Dermis microvascular lymphatic vessel endothelial cell (primary cell): ENCODE data around the gene RPTOR. TPM values are rescaled to one million over a fixed set of nuclear protein-coding genes. Genes with fewer than 3 reads are reported as not detected.

Source experiments
- DNase-seq, 2 donors: peaks; one replicate each; pipeline versions ENCODE4 v3.0.0 to v3.0.0-alpha.2; 2010; ENCODE audit warnings: low read depth in 2 of 2
- total RNA-seq: library from RNA; depleted of rRNA; stranded (reverse); fragments of >200 nt; gene quantifications from 2 replicates; pipeline ENCODE4 v1.2.1, GENCODE V29; 2014

The RPTOR gene
- total RNA-seq, 1 donor from 2014 or later = 10.5 TPM

DNA sequence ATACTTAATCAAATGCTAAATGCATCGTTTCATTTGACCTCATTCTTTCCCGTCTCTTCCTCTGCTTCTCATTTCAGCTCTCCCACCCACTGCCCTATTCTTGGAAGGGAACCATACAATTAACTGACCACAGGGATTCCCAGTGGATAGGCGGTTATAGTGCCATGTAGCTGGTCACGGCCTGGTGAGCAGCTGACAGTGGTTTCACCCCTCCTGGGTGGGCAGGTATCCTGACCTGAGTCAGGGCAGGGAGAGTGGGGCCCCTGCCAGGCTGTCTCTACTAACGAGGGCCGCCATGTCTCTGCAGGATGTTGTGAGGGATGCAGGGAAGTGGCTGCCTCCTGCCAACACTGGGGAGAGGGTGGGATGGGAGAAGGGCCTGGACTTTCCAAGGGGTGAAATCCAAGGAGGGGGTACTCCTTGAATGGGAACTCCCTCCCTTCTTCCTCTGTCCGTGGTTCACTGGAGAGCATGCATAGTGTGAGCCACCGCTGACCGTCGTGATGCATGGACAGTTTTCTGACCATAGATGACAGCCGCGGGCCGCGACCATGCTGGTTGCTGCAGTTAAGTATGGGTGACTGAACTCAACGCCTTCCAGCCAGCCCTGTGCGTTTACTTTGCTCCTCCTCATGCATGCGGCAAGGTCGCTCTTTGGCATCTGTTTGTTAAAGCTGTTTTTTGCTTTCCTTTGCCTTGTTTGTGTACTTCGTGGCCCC lies 95.9 kb downstream of the RPTOR start:
- DNase-seq = no peak

DNA sequence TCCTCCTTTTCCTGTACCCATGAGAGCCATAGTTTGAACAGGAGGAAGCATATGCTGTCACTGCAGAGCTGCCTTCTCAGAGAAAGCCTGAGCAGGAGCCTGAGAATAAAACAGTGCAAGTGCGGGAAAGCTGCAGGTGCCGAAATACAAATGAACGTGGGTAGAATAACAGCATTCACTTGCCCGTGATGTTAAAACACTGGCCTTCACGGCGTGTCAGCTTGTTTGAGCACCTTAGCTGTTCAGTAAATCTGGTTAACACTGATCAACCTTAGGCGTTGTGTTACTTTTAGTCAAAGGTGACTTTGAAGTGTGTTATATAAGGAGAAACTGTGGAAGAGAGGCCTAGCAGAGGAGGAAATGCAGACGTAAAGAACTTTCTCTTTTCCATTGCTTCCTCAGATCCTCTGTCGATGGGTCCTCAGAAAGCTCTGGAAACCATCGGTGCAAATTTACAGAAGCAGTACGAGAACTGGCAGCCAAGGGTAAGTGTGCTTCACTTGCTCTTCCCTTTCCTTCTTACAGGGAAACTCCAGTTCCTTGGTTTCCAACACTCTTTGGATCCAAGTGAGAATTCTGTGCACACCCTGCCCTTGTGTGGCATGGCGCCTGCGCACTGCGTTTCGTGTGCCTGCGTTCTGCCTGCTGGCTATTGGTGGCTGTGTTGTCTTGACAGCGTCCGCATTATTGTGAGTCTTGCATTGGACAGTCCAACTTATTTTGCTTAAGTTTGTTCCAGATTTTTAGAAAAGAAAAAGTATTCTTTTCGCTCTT lies 98.9 kb downstream of the RPTOR start:
- DNase-seq = no peak

DNA sequence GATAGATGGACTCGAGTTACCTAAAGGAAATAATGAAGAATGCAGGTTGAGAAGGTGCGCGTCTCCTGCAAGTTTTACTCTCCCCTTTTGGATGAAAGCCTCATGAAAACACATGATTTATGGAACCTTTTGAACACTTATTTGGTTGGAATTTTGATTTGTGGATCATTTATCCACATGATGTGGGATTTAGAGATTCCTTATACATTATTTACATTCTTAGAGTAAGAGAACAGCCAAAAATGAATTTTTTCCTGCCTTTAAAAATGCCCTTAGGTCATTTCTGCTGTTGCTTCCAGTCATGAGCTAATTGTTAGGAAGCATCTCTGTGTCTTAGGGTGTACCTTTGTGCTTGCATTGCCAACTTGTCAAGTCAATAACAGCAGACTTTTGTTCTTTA lies 99.9 kb downstream of the RPTOR start:
- no peak for DNase-seq

DNA sequence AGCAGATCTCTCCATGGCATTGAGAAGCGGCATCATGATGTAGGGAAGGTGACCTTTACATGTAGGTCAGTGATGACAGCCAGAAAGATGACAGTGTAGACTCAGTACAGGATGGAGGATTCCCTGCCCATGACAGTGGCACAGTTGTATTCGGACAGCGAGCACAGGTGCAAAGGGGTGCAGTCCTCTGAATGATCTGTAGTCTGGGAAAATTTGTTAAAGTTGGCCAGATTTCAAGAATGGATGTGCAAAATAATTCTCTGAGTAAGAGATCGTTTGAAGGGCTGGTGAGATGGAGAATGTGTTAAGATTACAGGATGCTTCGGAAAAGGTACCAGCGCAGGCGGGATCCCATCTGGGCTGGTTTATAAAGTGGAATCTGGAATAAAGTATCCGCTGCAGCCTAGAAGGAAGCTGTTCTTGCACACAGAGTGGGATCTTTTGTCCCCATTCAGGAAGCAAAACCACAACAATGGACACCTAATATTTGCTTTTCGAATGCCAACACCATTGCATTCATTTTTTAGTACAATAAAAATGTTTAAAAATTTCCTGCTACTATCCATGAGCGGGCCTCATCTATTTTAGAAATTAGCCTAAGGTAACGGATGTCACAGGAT lies 101.2 kb downstream of the RPTOR start:
- DNase-seq = peak; percentile 7 to 16

DNA sequence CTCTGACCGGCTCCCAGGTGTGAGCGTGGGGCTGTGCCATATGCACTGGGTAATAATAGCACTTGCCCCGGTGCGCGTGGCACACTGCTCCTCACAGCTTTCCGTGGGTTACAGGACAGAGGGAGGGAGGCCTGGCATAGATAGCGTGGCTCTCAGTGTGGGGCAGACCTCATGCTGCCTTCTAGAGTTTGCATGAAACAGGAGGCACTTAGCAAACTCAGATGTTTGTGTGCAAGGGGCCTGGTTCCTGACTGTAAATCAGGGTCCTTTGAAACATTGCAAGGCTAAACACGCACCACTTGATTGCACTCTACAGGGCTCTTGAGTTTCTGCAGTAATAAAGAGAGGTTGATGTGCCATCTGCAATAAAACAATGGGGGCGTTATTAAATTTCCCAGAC lies 101.7 kb downstream of the RPTOR start:
- no peak for DNase-seq

DNA sequence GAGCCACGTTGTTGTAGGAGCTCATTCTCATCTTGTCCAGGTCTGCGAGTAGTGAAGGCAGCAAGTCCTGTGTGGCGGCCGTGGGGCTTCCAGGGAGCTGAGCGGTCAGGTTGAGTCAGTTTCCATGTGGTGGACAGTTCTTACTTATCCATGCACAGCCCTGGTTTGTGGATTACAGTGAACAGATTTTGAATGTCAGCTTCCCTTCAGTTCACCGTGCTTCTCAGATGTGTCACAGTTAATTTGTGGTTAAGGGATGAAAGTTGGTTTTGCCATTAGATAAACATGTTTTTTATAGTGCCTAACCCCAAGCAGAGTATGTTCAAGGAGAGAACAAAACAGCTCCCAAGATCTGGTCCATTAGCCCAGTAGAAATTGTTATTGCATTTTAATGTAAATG lies 103.1 kb downstream of the RPTOR start:
- no peak for DNase-seq

DNA sequence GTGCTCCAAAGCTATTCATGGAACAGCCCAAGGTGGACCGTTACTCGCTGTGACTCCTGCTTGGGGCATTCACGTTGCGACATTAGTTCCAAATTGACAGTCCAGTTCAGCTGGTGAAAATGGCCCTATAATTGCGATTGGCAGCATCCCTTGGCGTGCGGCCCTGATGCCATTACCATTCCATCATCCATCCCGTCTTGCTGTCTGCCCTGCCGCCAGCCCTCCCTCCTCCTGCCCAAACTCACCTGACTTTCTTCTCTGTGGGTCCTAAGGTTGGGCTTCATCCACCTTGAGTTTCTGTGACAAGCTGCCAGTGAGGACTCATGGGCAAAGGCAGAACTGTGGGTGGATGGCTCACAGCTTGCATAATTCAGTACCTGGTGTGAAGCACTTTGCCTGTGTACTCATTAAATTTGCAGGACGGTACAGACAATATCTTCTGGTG lies 104.6 kb downstream of the RPTOR start:
- no peak for DNase-seq

DNA sequence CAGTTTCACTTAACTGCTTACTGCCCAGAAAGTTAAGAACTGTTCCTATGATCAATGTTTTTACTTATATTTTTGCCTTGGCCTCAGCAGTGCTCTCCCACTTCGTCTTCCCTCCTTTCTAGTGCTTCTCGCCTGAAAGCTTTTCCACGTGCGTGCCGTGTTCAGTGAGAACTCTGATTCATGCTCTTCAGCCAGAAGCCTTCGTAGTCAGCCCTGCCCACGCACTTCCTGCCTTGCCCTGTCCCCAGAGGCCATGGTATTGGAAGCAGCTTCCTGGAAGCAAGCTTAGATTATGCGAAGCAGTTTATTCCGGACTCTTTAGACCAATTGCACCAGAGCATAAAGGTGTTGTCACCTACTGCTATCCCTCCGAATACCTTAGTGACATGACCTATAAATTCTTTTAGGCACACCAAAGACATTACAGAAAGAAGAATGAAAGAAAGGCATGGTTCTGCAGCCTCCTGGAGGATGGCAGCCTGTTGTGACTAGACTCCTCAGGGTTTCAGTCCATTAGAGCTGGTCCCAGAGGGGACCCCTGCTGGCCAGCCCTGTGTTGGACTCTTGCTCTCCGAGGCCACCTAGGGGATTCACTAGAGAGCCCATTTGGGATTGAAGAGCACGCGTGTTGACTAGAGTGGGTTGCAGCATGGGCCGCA lies 105.2 kb downstream of the RPTOR start:
- peak; percentile 24 to 75 for DNase-seq

DNA sequence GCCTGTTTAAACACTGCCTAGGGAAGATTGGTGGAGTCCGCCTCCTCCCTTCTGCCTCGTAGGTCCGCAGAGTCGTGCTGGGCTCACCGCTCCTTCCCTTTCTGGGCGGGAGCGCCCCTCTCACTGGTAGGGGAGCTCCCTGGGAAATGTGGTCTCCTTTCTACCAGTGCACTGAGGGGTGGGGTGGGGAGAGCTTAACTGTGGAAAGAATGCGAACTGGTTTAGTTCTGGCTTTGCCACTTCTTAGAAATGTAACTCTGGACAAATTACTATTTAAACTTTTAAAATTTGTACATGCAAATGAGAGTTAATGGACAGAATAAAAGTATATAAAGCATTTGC lies 105.7 kb downstream of the RPTOR start:
- no peak for DNase-seq

DNA sequence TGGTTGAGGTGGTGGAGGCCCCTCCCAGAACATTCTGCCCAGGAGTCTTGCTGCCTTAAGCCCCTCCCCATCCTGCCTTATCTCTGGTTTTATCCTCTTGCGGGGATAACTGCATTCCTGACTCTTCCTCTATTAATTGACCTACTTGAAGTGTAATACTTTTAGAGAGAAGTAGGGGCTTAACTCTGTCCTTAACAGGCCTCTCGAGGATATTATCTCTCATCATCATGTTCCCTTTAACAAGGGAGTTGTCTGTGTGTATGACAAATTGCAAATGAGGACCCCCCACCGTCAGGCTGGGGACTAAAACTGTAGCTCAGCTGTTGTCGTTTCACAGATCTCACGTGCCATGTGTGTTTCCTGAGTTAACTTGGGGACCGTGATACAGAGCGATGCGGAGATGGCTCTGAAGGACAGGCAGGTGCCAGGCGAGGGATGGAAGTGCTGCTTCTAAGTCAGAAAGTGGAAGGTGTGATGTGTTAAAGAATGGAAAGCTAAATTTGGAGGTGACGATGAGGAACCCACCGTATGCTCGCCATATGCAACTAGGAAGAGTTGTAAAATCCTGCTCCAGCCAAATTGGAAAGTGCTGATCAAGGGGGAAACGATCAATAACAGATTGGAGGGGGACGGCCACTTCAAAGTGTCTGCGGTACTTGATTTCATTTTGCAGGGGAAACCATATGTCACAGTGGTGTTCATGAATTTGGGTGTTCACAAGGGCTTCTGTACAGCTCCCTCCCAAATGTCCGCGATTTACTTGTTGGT lies 106.3 kb downstream of the RPTOR start:
- DNase-seq = no peak

DNA sequence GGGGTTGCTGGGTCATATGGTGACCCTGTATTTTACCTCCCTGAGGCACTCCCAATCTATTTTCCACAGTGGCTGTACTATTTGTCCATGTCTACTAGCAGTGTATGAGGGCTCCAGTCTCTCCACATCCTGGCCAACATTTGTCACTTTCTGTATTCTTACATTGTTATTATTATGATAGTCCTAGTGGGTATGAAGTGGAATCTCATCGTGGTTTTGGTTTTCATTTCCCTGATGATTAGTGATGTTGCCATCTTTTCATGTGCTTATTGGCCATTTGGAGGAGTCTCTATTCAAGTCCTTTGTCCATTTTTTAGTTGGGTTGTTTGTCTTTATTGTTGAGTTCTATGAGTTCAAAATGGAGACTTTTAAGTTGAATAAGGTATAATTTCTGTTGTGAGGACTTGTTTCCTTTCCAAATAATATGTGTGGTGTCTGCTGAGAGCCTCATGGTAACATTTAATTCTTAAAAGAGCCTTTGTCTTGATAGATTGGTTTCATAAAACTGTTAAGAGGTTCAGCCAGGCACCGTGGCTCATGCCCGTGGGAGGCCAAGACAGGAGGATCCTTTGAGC lies 108.2 kb downstream of the RPTOR start:
- no peak for DNase-seq

DNA sequence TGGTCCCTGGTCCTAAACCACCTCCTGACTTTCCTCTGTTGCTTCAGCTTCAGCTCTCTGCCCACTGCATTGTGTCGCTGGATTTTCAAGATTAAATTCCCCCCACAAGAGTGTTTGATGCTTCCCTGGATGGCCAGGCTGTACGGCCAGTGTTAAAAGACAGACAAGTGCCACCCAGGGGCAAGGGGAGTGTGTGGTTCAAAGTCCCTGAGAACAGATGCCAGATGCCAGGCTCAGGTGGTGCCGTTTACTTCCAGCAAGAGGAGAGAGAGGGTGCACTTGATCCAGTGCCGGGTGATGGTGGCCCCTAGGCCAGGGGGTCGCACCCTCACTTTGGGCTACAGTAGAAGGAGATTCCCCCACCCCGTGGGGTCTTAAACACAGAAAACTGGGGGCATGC lies 109.2 kb downstream of the RPTOR start:
- DNase-seq = no peak

DNA sequence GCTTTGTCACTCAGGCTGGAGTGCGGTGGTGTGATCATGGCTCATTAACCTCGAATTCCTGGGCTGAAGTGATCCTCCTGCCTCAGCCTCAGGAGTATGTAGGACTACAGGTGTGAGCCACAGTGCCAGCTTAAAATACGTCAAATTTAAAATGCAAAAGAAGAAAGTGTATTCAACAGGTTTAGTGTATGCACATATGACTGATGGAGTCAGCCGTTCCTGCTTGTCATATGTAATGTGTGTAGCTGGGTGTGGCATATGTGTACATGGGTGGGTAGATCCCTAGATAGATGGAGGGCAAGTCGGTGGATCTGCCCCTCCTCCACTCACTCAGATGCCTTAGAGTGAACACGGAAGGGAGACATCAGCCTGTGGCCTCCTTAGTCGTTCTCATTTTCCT lies 111.0 kb downstream of the RPTOR start:
- no peak for DNase-seq

DNA sequence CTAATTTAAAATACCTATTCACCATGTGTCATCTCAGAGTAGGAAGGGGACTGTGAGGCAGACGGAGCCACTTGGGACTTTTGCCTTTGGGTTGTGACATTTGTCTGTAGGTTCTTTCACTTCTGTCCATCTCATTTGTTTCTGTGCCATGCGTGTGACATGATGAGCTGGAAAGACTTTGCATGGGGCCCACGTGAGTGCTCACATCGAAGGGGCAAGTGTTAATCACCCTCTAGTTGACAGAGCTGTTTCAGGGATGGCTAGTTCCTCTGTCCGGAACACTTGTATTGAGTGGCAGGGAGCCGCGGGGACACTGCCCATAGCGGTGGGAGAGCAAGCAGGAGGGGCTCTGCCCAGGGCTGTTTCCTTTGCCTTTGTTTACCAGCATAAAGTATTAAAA lies 112.0 kb downstream of the RPTOR start:
- DNase-seq = no peak

DNA sequence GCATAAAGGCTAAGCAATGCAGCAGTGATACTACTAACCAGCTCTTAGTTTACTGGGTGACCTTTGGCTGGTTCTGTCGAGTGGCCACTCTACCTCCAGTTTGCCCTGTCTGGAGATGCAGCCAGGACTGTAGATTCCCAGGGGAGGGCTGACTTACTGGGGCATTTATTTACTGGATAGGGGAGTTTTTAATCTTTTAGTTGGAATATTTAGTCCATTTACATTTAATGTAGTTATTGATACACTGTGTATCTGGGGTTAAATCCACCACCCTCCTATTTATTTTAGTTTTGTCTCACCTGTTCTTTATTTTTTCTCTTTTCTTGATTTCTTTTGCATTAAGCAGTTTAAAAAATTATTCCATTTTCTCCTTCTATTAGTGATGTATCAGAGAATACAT lies 112.9 kb downstream of the RPTOR start:
- no peak for DNase-seq

DNA sequence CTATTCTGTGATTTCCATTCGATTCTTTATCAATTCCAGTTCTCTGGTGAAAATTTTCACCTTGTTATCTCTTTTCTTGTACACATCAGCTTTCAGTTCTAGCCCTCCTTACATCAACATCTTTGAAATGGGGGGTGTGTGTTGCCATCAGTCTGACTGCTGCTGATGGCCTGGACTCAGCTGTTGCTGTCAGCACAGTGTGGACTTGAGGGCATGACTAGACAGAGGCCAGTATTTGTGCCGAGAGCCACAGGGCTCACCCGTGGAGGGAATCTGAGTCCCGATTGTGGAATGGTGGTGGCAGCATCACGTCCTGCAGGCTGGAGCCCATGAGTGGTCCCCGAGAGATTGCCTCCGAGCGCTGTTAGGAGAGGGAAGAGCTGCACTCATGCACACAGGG lies 114.2 kb downstream of the RPTOR start:
- DNase-seq = no peak

DNA sequence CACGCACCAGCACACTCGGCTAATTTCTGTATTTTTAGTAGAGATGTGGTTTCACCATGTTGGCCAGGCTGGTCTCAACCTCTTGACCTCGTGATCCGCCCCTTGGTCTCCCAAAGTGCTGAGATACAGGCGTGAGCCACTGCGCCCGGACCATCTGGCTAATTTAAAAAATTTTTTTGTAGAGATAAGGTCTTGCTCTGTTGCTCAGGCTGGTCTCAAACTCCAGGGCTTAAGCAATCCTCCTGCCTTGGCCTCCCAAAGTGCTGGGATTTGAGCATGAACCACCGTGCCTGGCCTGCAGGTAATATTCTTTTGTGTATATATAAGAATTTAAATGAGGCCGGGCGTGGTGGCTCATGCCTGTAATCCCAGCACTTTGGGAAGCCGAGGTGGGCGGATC lies 115.0 kb downstream of the RPTOR start:
- no peak for DNase-seq

DNA sequence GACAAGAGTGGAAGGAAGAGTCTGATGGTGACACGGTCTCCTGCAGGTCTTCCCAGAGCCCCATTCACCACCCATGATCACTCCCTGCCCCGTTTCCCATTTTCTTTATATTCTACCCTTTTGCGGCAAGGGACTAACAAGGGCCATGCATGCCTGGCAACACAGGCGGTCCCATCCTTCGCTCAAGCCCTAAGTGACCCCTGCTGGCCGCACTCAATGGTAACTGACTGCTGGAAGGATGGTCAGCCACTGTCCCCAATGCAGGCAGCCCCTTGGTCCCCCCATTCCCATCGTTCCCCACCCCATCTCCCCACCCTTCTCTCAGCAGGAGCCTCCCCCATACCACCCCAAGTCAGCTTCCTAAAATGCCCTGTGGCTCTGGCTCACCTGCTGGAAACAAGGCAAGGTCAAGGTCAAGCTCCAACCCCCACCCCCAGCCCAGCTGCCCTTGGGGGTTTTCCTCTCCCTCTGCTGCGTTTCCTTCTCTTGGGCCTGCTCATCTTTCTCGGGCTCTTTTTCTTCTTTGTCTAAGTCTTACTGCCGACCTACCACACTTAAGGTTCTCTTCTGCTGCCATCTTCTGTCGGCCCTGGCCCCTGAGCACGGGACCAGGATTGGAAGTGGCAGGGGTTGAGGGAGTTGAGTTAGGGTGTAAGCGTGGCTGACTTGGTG lies 116.0 kb downstream of the RPTOR start:
- DNase-seq = no peak

DNA sequence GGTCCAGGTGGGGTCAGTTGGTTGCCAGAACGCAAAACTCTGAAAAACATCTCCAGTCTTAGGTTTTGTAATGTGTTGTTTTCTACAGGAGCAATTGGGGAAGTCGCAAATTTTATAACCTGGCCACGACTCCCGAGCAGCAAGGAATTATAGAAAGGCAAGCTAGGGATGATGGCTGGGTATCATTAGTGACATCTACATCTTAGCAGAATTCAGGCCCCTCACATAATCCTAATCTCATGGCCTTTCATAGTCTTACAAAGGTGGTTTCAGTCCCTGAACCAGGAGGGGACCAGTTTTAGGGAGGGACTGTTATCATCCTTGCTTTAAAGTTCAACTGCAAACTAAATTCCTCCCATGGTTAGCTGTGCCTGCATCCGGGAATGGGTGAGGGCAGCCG lies 117.9 kb downstream of the RPTOR start:
- no peak for DNase-seq

DNA sequence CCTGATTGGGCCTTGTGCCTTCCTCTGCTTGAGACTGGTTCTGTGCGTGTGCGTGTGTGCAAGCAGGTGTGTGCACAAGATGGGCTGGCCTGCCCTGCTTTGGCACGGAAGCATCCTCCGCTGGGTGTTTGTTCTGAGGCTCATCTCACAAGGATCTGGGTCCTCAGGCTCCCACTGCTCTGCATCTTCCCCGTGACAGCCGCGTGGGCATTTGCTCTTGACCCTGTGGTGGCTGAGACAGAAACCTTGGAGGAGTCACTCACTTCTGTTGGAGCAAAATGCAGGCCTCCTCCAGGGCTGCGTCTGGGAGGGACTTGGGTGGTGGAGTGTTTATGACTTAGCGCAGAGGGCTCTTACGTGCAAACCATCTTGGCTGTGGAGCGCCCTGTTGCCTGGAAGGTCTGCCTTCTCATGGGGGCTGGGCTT lies 119.2 kb downstream of the RPTOR start:
- no peak for DNase-seq
